Stimulated activated CD4-positive, alpha-beta T cell treated with anti-CD3 and anti-CD28 coated beads, TNF-alpha, amount 100 ng/mL, for 48 hours (primary cell): ENCODE results near the gene TMEM150C.
"Not testable (repeated sequence)": the region's sequence is repeated elsewhere in the genome, so short reads cannot be mapped to it uniquely, and the experiment has no call there.

Experiments
- DNase-seq, 3 donors: peaks; one replicate each; pipeline ENCODE4 v3.0.0-alpha.2; 2020; ENCODE audit warnings: low read depth in 3 of 3

TMEM150C gene

GRCh38 chr4:82475931-82476330 is 85.9 kb downstream of the TMEM150C start:
- not testable (repeated sequence) for DNase-seq

GRCh38 chr4:82473621-82474164 is 88.1 kb downstream of the TMEM150C start:
- no peak for DNase-seq

- not testable (repeated sequence) for DNase-seq
Observed at GRCh38 chr4:82473080-82473479, 88.7 kb downstream of the TMEM150C start.

DNA sequence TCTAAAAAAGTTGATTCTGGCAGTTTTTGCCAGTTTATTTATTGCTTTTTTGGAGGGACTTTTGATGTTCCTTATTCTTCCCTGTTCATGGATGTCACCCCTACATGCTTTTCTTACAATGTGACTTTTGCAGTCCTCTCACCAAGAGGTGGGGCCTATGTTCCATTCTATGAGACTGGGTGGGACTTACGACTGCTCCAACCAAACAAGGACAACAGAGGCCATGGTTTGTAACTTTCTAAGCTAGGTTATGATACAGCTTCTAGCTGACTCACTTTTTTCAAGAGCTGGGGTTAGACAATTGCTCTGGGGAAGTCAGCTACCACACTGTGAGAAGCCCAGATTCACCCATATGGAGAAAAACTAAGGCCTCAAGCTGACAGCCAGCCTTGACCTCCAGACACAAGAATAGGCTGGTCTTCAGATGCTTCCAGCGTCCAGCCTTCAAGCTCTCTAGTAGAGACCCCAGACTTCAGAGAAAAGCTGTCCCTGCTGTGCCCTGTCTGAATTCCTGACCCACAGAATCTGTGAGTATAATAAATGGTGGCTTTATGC is 91.9 kb downstream of the TMEM150C start:
- DNase-seq: no peak

- no peak for DNase-seq
Observed at GRCh38 chr4:82467471-82467870, 94.3 kb downstream of the TMEM150C start.

- DNase-seq: no peak
Observed at GRCh38 chr4:82463221-82463620, 98.6 kb downstream of the TMEM150C start.

DNA sequence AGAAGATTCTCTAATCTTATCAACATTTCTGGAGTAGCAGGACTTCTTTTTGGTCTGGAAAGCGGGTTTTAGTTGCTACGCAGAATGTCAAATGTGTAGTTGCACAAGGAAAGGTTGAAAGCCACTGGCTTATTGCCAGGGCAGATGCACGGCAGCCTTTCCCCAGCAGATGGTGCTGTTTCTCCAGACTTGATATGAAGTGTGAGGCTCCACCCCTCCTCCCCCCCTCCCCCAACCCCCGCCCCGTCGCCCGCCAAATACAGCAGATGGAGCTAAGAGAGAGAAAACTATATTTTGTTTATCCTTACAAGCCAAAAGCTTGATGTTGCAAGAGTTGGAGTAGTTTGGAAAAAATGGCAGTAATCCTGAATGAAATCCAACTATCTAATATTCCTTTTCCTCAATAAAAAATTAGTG is 99.4 kb downstream of the TMEM150C start:
- DNase-seq: peak; percentile 62 to 74 (median 72)

- no peak for DNase-seq
Observed at GRCh38 chr4:82461710-82462109, 100.1 kb downstream of the TMEM150C start.

GRCh38 chr4:82458729-82459128 is 103.1 kb downstream of the TMEM150C start:
- DNase-seq: no peak

DNA sequence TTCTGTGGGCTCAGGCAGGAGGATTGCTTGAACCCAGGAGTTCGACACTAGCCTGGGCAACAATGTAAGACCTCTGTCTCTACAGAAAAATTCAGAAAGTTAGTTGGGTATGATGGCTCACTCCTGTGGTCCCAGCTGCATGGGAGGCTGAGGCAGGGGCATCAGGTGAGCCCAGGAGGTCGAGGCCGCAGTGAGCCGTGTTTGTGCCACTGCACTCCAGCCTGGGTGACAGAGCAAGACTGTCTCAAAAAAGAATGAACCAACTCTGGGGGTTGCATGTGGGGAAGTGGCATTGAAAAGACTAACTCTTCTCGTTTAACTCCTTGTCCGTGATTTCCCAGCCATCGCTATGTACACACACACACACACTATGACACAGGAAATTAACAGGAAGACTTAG is 104.5 kb downstream of the TMEM150C start:
- no peak for DNase-seq

- DNase-seq: no peak
Observed at GRCh38 chr4:82452026-82452425, 109.8 kb downstream of the TMEM150C start.

- no peak for DNase-seq
Observed at GRCh38 chr4:82450966-82451755, 110.6 kb downstream of the TMEM150C start.

DNA sequence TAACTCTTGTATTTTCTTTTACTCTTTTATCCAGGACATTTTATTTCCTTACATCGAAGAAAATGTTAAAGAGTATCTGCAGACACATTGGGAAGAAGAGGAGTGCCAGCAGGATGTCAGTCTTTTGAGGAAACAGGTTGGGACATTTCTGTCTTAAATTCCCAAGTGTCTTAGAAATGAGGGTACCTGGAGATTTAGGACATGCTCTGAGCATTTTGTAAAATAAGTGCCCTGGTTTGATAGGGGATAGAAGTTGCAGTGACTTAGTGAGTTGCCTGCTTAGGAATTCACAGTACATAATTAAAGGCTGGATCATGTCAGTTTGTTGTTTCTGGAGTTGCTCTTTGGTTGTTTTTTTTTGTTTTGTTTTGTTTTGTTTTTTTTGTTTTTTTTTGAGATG is 113.9 kb downstream of the TMEM150C start:
- no peak for DNase-seq

DNA sequence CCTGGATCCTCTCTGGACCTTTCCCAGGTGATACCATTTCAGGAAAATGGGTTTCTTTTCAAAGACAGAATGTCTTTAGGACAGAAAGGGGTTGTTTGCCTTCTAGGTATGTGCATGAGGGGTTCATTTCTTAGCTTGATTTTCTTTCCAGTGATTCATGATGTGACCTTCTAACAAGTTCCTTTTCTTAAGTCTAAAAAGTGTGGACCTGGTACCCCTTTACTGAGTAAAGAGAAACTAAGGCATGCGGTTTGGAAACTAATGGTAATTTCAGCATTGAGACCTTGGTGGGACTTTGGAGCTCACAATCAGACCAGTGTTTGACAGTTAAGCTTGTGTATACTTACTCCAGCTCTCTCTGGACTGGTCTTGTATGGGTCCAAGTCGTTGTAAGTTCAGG is 122.7 kb downstream of the TMEM150C start:
- no peak for DNase-seq

DNA sequence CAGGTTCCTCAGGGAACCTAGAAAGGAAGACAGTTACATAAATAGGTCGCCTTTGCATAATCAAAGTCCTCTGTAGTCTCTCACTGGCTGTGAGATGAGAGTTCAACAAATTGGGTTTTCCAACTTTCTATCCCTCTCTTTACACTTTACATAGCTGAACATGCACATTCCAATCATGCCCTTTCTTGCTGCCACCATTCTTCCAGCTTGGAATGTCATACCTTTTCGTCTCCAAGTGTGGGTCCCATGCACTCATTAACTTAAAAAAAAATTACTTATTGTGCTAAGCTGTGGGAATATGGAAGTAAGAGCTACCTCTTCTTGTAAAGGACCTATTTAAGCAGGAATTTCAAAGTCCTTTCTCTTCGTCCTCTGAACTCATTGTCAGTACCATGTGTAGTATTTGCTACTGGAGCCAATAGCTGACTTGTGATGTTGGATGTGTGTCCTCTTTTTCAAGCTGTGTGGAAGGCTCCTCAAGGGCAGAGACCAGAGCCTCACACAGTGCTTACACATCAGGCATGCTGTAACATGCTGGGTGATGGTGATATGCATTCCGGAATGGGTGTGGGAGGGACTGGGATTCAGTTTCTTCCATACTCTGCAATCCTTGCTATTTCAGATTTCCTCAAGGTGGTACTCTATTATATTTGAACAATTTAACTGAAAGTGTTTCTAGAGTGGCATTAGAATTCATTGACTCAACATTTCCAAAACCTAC is 124.3 kb downstream of the TMEM150C start:
- no peak for DNase-seq

- no peak for DNase-seq
Observed at GRCh38 chr4:82436780-82437179, 125.0 kb downstream of the TMEM150C start.

GRCh38 chr4:82436130-82436529 is 125.7 kb downstream of the TMEM150C start:
- DNase-seq: no peak

GRCh38 chr4:82434949-82435348 is 126.8 kb downstream of the TMEM150C start:
- no peak for DNase-seq

- no peak for DNase-seq
Observed at GRCh38 chr4:82433791-82434190, 128.0 kb downstream of the TMEM150C start.
